ENCODE measurements around the gene RAB3GAP1.

Gene RAB3GAP1

GRCh38 chr2:135183822-135184221 is 131.7 kb downstream of the RAB3GAP1 start:
- no peak for TF ChIP-seq TAF1 (IDR thresholded peaks at IDR 0.05; ENCODE audit: low read depth)
- no peak for TF ChIP-seq NFIC (IDR thresholded peaks at IDR 0.05)
- TF ChIP-seq USF1 (IDR thresholded peaks at IDR 0.05), result no peak
- no peak for TF ChIP-seq RAD21 (IDR thresholded peaks at IDR 0.05; ENCODE audit: low read depth)
- no peak for TF ChIP-seq TCF12 (IDR thresholded peaks at IDR 0.05; ENCODE audit: low read depth)
- TF ChIP-seq FOXM1 (IDR thresholded peaks at IDR 0.05; ENCODE audit: borderline replicate concordance, low read depth), result no peak
- TF ChIP-seq ZBTB7A (IDR thresholded peaks at IDR 0.05; ENCODE audit: low read depth), result no peak
- no peak for TF ChIP-seq TEAD4 (IDR thresholded peaks at IDR 0.05)
- TF ChIP-seq EGR1 (IDR thresholded peaks at IDR 0.05), result no peak

- TF ChIP-seq CREB1 (IDR thresholded peaks at IDR 0.05; ENCODE audit: low read depth), result no peak
- TF ChIP-seq YY1 (IDR thresholded peaks at IDR 0.05; ENCODE audit: low read depth), result no peak
- no peak for TF ChIP-seq ZBTB7A (IDR thresholded peaks at IDR 0.05; ENCODE audit: low read depth)
- no peak for TF ChIP-seq REST (IDR thresholded peaks at IDR 0.05; ENCODE audit: low read depth)
- TF ChIP-seq TEAD4 (IDR thresholded peaks at IDR 0.05), result no peak
- TF ChIP-seq FOXM1 (IDR thresholded peaks at IDR 0.05; ENCODE audit: borderline replicate concordance, low read depth), result no peak
- no peak for TF ChIP-seq MAX (IDR thresholded peaks at IDR 0.05)
- no peak for TF ChIP-seq USF1 (IDR thresholded peaks at IDR 0.05)
- TF ChIP-seq NFIC (IDR thresholded peaks at IDR 0.05), result no peak
- no peak for TF ChIP-seq CEBPB (IDR thresholded peaks at IDR 0.05)
- no peak for TF ChIP-seq EGR1 (IDR thresholded peaks at IDR 0.05)
- TF ChIP-seq TAF1 (IDR thresholded peaks at IDR 0.05; ENCODE audit: low read depth), result no peak
- no peak for TF ChIP-seq RAD21 (IDR thresholded peaks at IDR 0.05; ENCODE audit: low read depth)
- TF ChIP-seq EP300 (IDR thresholded peaks at IDR 0.05; ENCODE audit: borderline replicate concordance), result no peak
- no peak for TF ChIP-seq TCF12 (IDR thresholded peaks at IDR 0.05; ENCODE audit: low read depth)
Measured at GRCh38 chr2:135186054-135186453, 134.0 kb downstream of the RAB3GAP1 start.

GRCh38 chr2:135187270-135187669 is 135.2 kb downstream of the RAB3GAP1 start:
- TF ChIP-seq RAD21 (IDR thresholded peaks at IDR 0.05; ENCODE audit: low read depth) (no peak), REST (IDR thresholded peaks at IDR 0.05; ENCODE audit: low read depth) (no peak), EGR1 (IDR thresholded peaks at IDR 0.05) (no peak), ZBTB7A (IDR thresholded peaks at IDR 0.05; ENCODE audit: low read depth) (no peak)

- no peak for TF ChIP-seq TEAD4 (IDR thresholded peaks at IDR 0.05)
- no peak for TF ChIP-seq CREB1 (IDR thresholded peaks at IDR 0.05; ENCODE audit: low read depth)
- TF ChIP-seq RAD21 (IDR thresholded peaks at IDR 0.05; ENCODE audit: low read depth), result no peak
- no peak for TF ChIP-seq FOXM1 (IDR thresholded peaks at IDR 0.05; ENCODE audit: borderline replicate concordance, low read depth)
- TF ChIP-seq TAF1 (IDR thresholded peaks at IDR 0.05; ENCODE audit: low read depth), result no peak
- no peak for TF ChIP-seq CEBPB (IDR thresholded peaks at IDR 0.05)
- no peak for TF ChIP-seq USF1 (IDR thresholded peaks at IDR 0.05)
- no peak for TF ChIP-seq EP300 (IDR thresholded peaks at IDR 0.05; ENCODE audit: borderline replicate concordance)
- no peak for TF ChIP-seq TCF12 (IDR thresholded peaks at IDR 0.05; ENCODE audit: low read depth)
- TF ChIP-seq EGR1 (IDR thresholded peaks at IDR 0.05), result no peak
Measured at GRCh38 chr2:135189148-135189547, 137.1 kb downstream of the RAB3GAP1 start.

- TF ChIP-seq CEBPB (IDR thresholded peaks at IDR 0.05) (no peak), REST (IDR thresholded peaks at IDR 0.05; ENCODE audit: low read depth) (no peak), CREB1 (IDR thresholded peaks at IDR 0.05; ENCODE audit: low read depth) (no peak), TAF1 (IDR thresholded peaks at IDR 0.05; ENCODE audit: low read depth) (no peak), YY1 (IDR thresholded peaks at IDR 0.05; ENCODE audit: low read depth) (no peak)
Measured at GRCh38 chr2:135190799-135191198, 138.7 kb downstream of the RAB3GAP1 start.
